ENCODE results near the gene AHRR.

DNA sequence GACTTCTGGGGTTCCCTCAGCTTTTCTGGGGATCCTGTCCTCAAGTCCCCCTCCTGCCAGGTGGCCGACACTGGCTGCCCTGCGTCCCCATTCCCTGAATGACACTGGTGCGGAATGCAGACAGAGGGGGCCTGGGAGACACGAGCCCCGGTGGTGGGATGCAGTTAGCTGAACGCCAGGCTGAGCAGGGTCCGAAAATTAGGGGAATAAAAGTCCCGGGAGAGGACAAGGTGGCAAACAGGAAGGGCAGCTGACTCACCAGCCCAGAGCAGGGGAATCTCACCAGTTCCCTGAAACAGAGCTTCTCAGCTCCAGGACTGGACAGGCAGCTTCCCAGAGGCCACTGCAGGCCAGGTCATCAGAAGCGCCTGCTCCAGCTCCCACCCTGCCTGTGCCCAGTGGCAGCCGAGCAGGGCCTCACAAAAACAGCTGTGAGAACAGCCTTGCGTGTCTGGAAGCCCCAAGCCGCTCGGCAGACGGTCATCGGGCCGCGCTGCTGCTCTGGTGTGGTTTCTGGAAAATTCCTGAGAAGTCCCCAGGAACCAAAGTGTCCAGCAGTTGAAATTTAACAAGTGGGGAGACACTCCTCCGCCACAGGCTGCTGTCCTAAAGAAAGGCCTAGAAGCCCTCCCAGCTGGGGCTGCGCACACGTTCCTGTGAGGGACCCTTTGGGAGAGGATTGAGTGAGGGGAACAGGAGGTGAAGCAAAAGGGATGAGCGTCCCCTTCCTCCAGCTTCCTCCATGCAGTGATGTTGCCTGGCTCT, 73.8 kb downstream of the AHRR start:
- no peak for TF ChIP-seq HDGF (IDR thresholded peaks at IDR 0.05; ENCODE audit: borderline replicate concordance)
- TF ChIP-seq, protein P1, sequence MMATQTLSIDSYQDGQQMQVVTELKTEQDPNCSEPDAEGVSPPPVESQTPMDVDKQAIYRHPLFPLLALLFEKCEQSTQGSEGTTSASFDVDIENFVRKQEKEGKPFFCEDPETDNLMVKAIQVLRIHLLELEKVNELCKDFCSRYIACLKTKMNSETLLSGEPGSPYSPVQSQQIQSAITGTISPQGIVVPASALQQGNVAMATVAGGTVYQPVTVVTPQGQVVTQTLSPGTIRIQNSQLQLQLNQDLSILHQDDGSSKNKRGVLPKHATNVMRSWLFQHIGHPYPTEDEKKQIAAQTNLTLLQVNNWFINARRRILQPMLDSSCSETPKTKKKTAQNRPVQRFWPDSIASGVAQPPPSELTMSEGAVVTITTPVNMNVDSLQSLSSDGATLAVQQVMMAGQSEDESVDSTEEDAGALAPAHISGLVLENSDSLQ (IDR thresholded peaks at IDR 0.05), result no peak
- TF ChIP-seq BHLHE40 (IDR thresholded peaks at IDR 0.05; ENCODE audit: borderline replicate concordance), result no peak
- no peak for TF ChIP-seq NFRKB (IDR thresholded peaks at IDR 0.05)
- TF ChIP-seq SUZ12 (IDR thresholded peaks at IDR 0.05), result no peak
